ENCODE results near the gene MYOD1.

GRCh38 chr11:17755891-17756290, 36.5 kb downstream of the MYOD1 start:
- TF ChIP-seq POLR2AphosphoS5 (IDR thresholded peaks at IDR 0.05; ENCODE audit: low read depth, low read length) (no peak), POLR2A (IDR thresholded peaks at IDR 0.05; ENCODE audit: low read depth, low read length) (no peak), SPI1 (IDR thresholded peaks at IDR 0.05; ENCODE audit: low read depth, low read length) (no peak), TAF1 (IDR thresholded peaks at IDR 0.05; ENCODE audit: low read depth, low read length) (no peak)
